Mucosa of descending colon (tissue), 3 donors: ENCODE data around the gene GALK2. TPM values are rescaled to one million over a fixed set of nuclear protein-coding genes. Genes with fewer than 3 reads are reported as not detected.
A peak's percentile ranks its signal among the peaks of the same experiment; 100 is the strongest.

Source experiments
- ATAC-seq: fragments of 200-7000 bp; cut with Tn5 transposase; one replicate; pipeline ENCODE4 v1.9.1; 2020; ENCODE audit warnings: mild to moderate bottlenecking, moderate library complexity
- DNase-seq, 3 donors: peaks; one replicate each; pipeline ENCODE4 v3.0.0-alpha.2; 2020
- H3K36me3 ChIP-seq: fragments of 200-600 bp; one replicate; pipeline ENCODE4 v1.8.0; 2021; ENCODE audit warnings: low read depth, mild to moderate bottlenecking
- H3K4me1 ChIP-seq: fragments of 200-600 bp; one replicate; pipeline ENCODE4 v1.8.0; 2021; ENCODE audit warnings: low read depth, mild to moderate bottlenecking
- H3K4me3 ChIP-seq: fragments of 200-600 bp; one replicate; pipeline ENCODE4 v1.8.0; 2021; ENCODE audit warnings: mild to moderate bottlenecking
- H3K9me3 ChIP-seq: fragments of 200-600 bp; one replicate; pipeline ENCODE4 v1.8.0; 2021; ENCODE audit warnings: mild to moderate bottlenecking
- intact Hi-C, 2 donors: fragments of 100-400 bp; cut with DNase I in 1 of 2; cut with micrococcal nuclease in 1 of 2; formaldehyde crosslinking; loops; one replicate each; pipeline versions ENCODE4 v1.11.0 to v1.11.1; 2022; cut with DNase I, micrococcal nuclease
- total RNA-seq, 3 donors: library from RNA; stranded (reverse); fragmentation: NEBNext Ultra II Directional in 2 of 3; extraction: Animal tissue kit (Norgen Biotek cat#: 25700) in 2 of 3; gene quantifications; one replicate each; pipeline versions ENCODE4 v1.2.1 to v1.2.4, GENCODE V29; 2021 to 2023
- TF ChIP-seq, protein P1 (sequence below): fragments of 200-600 bp; IDR thresholded peaks from one replicate; pipeline ENCODE4 v1.8.0; 2022; ENCODE audit warnings: antibody characterized with exemption, mild to moderate bottlenecking
- donor health status: DM: no; HTN: no; CAD: no; lungs with moderate emphysema.
- donor health status: DM: no; HTN: no; CAD: no.
- donor health status: DM: no; HTN: yes; CAD: no.

The GALK2 gene
- total RNA-seq, 3 donors from 2014 or later: 35.6 to 39.7 (median 39.5) TPM

DNA sequence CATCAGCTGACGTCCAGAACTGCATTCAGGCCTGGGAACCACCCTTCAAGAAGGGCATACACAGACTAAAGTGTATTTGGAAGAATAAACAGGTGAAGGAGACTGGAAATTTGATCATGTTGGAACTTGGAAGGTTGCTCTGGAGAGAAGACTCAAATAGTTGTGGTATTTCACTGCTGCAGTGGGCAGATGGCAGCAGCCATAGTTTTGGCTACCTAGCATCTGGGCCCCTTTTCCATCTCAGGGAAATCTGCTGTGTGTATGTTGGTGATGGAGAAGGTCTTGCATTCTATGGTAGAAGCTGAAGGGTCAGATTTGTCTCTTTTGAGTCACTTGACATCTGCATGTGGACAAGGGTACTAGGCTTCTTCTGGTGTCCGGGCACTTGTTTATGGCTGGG is 138.6 kb downstream of the GALK2 start:
- H3K4me1 ChIP-seq: no peaks in the 10 kb centered on the region
- no peaks in the 10 kb centered on the region for H3K36me3 ChIP-seq
- no peak overlapping the region for H3K4me3 ChIP-seq
- intact Hi-C loops: no loop called here
- TF ChIP-seq, protein P1, sequence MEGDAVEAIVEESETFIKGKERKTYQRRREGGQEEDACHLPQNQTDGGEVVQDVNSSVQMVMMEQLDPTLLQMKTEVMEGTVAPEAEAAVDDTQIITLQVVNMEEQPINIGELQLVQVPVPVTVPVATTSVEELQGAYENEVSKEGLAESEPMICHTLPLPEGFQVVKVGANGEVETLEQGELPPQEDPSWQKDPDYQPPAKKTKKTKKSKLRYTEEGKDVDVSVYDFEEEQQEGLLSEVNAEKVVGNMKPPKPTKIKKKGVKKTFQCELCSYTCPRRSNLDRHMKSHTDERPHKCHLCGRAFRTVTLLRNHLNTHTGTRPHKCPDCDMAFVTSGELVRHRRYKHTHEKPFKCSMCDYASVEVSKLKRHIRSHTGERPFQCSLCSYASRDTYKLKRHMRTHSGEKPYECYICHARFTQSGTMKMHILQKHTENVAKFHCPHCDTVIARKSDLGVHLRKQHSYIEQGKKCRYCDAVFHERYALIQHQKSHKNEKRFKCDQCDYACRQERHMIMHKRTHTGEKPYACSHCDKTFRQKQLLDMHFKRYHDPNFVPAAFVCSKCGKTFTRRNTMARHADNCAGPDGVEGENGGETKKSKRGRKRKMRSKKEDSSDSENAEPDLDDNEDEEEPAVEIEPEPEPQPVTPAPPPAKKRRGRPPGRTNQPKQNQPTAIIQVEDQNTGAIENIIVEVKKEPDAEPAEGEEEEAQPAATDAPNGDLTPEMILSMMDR: no peak
- no peaks in the 10 kb centered on the region for H3K9me3 ChIP-seq
- no peak for DNase-seq
- ATAC-seq: no peak

DNA sequence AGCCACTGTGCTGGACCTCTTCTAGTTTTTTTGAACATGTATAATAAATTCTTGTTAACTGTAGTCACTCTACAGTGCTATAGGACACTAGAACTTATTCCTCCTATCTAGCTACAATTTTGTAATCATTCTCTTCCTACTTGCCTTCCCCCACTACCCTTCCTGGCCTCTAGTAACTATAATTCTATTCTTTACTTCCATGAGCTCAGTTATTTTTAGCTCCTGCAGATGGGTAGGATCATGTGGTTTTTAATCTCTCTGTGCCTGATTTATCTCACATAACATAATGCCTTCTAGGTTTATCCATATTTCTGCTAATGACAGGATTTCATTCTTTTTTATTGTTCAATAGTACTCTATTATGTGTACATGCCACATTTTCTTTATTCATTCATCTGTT is 139.8 kb downstream of the GALK2 start:
- TF ChIP-seq, protein P1: no peak
- Histone ChIP-seq H3K9me3 (no peaks in the 10 kb centered on the region), H3K36me3 (no peaks in the 10 kb centered on the region), H3K4me3 (no peak overlapping the region), H3K4me1 (no peaks in the 10 kb centered on the region)
- no peak for DNase-seq
- intact Hi-C loops: no loop called here
- no peak for ATAC-seq

DNA sequence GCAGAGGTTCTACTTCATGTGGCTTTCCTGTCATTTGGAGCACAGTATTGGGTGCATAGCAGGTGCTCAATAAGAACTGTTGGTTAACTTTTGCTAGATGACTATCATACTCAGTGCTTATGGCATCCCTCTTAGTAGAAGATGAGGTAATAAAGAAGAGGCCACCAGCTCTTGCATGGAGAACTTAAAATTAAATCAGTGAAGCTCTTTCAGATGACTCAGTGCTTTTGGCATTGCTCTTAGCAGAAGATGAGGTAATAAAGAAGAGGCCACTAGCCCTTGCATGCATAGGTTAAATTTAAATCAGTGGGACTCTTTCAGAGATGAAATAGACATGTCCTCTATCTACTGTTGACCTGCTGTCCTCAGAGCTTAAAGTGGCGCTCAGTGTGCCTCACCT is 143.6 kb downstream of the GALK2 start:
- Histone ChIP-seq H3K4me1 (no peaks in the 10 kb centered on the region), H3K4me3 (no peak overlapping the region), H3K36me3 (no peaks in the 10 kb centered on the region), H3K9me3 (no peaks in the 10 kb centered on the region)
- ATAC-seq: no peak
- intact Hi-C loops: no loop called here
- DNase-seq: no peak
- TF ChIP-seq, protein P1: no peak

DNA sequence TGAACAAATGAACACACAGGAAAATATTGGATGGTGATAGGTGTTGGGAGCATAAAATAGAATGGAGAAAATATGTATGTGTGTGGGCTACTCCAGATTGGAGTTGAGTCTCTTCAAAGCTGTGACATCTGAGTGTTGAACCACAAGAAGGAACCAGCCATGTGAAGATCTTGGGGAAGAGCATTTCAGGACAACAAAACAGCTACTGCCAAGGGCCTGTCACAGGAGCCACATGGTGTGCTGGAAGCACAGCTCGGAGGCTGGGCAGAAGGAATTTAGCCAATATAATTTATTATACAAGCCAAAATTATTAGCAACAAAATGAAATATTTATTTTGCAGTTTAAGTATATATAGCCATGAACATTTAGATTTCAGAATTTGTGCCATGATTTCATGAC is 144.7 kb downstream of the GALK2 start:
- TF ChIP-seq, protein P1: no peak
- ATAC-seq (no peak), DNase-seq (peak in 1 of 3 donors; percentile 9)
- no peaks in the 10 kb centered on the region for H3K36me3 ChIP-seq
- no peaks in the 10 kb centered on the region for H3K9me3 ChIP-seq
- no peaks in the 10 kb centered on the region for H3K4me1 ChIP-seq
- intact Hi-C loops: no loop called here
- no peak overlapping the region for H3K4me3 ChIP-seq

DNA sequence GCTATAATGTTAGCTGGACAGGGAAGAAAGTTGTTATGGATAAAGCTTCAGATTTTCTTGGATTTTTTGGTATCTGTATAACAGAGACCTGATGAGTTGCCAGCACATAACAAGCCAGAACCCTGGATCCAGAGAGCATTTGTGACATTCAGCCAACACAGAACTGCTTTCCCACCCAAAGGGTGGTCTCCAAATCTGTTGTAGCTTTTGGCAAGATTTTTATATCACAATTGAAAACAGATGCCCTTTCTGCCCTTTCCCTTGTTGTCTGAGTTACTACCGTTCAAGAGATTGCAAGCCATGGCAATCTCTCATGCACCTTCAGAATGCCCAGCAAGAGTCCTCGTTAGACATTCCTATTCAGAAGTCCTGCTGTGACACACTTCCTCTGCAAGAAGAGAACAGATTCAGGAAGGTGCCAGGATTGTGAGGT is 145.4 kb downstream of the GALK2 start:
- intact Hi-C loops: no loop called here
- TF ChIP-seq, protein P1: no peak
- H3K9me3 ChIP-seq: no peaks in the 10 kb centered on the region
- no peaks in the 10 kb centered on the region for H3K4me1 ChIP-seq
- H3K4me3 ChIP-seq: no peak overlapping the region
- no peak for DNase-seq
- no peaks in the 10 kb centered on the region for H3K36me3 ChIP-seq
- no peak for ATAC-seq

DNA sequence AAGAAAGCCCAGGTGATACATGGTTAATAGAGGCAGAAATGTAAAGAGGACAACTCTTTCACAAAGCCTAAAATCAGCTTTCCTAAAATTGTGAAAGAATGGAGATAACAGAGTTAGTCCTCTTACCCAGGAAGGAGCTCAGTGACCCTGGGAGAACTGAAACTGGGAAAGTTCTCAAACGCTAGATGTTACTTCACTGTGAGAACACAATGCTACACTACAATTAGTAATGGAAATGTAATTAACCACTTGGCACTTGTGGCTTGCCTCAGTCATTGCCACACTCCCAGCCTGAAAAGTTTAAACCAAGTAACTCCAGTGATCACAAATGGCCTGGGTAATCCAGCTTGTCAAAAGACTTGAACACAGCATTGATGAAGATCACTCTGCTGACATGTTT is 150.3 kb downstream of the GALK2 start:
- ATAC-seq (no peak), DNase-seq (no peak)
- TF ChIP-seq, protein P1: no peak
- Histone ChIP-seq H3K4me1 (no peaks in the 10 kb centered on the region), H3K9me3 (no peaks in the 10 kb centered on the region), H3K36me3 (no peaks in the 10 kb centered on the region), H3K4me3 (no peak overlapping the region)
- intact Hi-C loops: no loop called here
